ENCODE results near the gene VPS13D.
"Not testable (repeated sequence)": the region's sequence is repeated elsewhere in the genome, so short reads cannot be mapped to it uniquely, and the experiment has no call there.

Gene VPS13D

DNA sequence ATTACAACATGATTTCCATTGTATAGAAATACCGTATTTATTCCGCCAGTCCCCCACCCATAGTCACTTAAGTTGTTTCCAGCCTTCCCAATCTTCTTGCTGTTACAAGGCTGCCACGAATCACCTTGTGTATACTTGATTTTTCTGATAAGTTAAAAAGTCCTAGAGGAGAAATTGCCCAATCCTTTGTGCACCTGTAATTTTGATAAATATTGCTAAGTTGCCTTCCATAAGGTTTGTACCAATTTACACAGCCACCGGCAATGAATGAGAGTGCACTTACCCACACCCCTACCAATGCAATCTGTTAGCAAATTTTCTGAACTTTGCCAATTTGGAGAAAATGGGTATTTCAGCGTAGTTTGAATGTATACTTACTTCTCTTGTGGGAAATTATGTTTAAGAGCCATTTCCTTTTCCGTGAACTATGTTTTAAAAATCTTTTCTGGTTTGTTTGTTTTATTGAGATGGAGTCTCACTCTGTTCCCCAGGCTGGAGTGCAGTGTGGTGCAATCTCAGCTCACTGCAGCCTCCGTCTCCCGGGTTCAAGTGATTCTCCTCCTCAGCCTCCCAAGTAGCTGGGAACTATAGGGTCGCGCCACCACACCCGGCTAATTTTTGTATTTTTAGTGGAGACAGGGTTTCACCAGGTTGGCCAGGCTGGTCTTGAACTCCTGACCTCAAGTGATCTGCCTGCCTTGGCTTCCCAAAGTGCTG is 300.8 kb downstream of the VPS13D start:
- no peak for DNase-seq (ENCODE audit: extremely low read depth in 1 of 2, low read depth in 1 of 2)

DNA sequence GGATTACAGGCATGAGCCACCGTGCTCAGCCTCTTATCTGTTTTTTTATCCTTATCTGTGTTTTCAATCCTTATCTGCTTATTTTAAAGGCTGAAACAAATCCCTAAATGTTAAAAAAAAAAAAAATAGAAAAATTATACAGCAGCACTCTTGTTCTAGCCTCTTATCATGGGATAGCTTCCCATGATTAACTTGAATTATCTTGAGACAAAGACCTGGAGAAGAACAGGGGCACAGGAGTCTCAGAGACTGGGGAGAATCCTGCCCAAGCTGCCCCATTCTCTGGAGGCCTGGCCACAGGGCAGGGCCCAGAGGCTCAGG is 301.3 kb downstream of the VPS13D start:
- no peak for DNase-seq (ENCODE audit: extremely low read depth in 1 of 2, low read depth in 1 of 2)

DNA sequence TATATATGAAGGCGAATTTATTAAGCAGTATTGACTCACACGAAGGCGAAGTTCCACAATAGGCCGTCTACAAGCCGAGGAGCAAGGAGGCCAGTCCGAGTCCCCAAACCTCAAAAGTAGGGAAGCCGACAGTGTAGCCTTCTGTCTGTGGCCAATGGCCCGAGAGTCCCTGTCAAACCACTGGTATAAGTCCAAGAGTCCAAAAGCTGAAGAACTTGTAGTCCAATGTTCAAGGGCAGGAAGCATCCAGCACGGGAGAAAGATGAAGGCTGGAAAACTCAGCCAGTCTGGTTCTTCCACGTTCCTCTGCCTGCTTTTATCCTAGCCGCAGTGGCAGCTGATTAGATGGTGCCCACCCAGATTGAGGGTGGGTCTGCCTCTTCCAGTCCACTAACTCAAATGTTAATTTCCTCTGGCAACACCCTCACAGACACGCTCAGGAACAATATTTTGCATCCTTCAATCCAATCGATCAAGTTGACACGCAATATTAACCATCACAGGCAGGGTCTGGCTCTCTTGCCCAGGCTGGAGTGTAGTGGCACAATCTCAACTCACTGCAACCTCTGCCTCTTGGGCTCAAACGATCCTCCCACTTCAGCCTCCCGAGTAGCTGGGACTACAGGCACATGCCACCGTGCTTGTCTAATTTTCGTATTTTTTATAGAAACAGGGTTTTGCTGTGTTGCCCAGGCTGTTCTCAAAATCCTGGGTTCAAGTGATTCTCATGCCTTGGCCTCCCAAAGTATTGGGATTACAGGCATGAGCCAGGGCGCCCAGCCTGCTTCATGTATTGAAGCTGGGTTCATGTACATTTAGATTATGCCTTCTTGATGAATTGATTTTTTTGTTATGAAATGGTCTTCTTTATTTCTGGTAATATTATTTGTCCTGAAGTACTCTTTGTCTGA is 302.8 kb downstream of the VPS13D start:
- DNase-seq (ENCODE audit: extremely low read depth in 1 of 2, low read depth in 1 of 2): no peak

DNA sequence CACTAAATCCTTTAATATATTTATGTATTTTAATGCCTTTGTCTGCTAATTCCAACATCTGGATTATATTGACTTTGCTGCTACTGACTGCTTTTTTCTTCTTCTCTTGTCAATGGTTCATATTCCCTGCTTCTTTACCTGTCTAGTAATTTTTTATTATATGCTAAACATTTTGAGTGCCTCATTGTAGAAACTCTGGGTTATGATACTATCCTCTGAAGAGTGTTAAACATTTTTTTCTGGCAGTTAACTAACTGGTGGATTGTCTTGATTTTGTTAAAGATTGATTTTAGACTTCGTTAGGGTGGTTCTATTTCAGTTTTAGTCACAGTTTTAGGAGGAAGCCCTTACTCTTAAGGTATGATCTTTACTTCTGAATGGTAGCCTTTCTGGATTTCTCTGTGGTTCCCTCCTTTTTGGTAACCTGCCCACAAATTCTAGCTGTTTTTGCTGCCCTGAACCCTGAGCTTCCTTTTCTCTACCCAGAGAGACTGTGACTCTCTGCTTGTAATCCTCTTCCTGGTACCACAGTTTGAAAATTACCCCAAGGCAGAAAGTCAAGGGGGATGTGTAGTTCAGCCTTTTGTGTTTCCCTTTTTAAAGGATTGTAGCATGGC is 306.3 kb downstream of the VPS13D start:
- no peak for DNase-seq (ENCODE audit: extremely low read depth in 1 of 2, low read depth in 1 of 2)

DNA sequence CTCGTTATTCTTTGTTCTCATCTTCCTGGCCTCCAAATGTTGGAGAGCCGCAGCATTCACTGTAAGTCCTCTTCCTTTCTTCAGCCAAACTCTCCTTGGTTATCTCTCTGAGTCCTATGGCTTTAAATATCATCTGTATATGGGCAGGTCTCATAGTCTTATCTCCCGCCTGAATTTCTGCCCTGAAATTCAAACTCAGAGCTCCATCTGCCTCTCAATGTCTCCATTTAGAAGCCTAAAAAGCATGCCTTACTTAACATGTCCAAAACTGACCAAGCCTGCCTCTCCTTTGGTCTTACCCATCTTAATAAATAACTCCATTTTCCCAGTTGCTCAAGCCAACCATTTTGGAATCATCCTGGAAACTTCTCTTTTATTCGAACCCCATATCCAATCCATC is 307.5 kb downstream of the VPS13D start:
- no peak for DNase-seq (ENCODE audit: extremely low read depth in 1 of 2, low read depth in 1 of 2)

DNA sequence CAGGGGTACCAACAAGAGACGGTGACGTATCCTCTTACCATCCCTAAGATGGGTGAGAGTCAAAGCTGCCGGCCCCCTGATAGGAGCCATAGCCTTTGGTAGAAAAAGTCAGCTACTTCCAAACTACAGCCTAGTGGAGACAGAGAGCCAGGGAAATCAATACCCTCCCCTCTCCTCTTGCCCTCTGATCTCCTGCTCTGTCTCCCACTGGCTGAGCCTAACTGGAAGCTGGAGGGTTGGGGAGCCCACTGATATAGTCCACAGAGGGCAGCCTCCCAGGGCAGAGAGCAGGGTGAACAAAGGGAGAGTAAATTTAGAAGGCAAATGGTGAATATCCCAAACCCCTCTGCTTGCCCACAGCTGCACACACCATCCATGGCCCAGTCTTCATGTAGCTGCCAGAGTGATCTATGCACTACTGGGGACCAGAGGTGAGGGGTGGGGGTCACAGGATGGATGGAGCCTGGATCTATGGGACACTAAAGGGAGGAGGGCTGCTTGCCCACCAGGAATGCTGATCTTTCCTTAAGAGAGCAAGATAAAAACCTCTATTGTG is 308.2 kb downstream of the VPS13D start:
- no peak for DNase-seq (ENCODE audit: extremely low read depth in 1 of 2, low read depth in 1 of 2)

DNA sequence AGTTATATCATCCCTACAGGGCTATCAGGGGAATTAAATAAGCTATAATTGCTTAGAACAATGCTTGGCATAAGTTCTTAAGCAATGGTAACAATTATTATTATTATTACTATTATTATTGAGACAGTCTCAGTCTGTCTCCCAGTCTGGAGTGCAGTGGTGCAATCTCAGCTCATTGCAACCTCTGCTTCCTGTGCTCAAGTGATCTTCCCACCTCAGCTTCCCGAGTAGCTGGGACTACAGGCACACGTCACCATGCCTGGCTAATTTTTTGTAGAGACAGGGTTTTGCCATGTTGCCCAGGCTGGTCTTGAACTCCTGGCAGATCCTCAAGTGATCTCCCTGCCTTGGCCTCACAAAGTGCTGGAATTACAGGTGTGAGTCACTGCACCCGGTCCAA is 308.7 kb downstream of the VPS13D start:
- not testable (repeated sequence) for DNase-seq (ENCODE audit: extremely low read depth in 1 of 2, low read depth in 1 of 2)

DNA sequence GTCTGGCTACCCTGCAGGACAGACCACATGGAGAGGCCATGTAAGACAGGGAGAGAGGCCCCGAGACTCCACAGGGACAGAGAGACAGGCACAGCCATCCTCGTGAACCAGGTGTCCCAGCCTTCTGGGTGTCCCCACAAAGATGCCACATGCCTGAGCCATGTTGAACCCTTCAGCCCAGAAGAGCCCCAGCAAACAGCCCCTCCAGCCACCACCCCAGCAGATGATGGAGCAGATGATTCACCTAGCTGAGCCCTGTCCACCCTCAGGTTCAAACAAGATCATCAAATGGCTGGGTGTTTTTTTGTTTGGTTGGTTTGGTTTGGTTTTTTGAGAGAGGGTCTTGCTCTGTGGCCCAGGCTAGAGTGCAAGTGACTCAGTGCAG is 309.5 kb downstream of the VPS13D start:
- no peak for DNase-seq (ENCODE audit: extremely low read depth in 1 of 2, low read depth in 1 of 2)

DNA sequence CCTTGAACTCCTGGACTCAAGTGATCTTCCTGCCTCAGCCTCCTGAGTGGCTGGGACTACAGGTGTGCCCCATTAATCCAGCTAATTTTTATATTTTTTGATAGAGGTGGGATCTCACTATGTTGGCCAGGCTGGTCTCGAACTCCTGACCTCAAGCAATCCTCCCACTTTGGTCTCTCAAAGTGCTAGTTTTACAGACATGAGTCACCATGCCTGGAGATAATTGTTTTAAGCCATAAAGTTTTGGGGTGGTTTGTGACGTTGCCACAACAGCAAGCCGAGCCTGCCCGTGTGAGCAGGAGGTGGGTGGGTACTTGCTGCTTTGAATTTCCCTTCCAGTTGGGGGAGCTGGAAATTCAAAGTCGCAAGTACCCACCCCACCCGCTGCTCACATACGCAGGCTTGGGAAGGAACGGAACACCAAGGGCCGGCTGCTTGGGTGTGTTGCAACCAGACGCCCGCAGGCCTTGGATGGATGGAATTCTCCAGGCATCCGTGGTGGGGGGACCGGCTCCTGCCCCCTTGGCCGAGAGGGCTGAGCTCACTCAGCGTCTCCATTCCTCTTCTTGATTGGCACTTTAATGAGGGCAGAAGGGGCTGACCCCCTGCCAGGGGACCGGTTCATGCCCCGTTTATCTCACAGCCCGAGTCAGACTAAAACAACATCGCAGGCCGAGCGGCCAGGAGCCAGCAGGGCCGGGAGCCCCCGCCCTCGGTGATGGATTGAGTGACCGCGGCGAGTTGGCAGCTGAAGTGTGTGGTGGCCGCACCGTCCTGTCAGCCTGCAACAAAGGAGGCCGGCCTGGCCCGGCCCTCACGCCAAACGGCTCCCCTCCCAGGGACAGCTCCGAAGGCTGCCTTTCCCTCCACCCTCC is 310.1 kb downstream of the VPS13D start:
- DNase-seq (ENCODE audit: extremely low read depth in 1 of 2, low read depth in 1 of 2): no peak

DNA sequence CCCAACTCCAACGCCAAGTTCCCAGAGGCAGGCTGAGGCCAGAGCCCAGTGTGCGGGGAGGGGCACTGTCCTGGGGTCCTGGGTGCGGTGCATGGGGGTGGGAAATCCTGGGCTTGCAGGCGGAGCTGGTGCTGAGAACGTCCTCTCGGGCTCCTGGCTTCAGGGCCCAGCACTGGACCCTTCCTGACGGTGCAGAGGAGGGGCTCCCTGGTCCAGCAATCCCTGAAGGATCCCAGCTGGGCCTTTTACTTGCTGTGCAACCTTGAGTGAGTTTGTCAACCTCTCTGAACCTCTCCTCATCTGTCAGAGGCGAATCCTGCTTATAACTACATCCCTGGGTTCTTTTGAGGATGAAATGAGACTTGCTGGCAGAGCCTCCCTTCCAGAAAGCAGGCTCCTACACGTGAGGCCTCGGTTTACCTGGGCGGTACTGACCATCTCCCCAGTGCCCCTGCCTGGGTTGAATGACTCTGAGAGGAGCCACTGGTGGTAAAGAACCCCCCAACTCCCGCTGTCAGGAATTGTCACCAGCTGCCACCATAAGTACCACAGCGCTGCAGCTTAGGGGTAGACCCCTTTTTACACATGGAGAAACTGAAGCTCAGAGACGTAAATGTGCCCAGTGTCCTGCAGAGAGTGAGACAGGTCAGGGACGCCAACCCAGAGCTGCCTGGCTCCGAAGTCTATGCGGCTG is 310.9 kb downstream of the VPS13D start:
- no peak for DNase-seq (ENCODE audit: extremely low read depth in 1 of 2, low read depth in 1 of 2)

DNA sequence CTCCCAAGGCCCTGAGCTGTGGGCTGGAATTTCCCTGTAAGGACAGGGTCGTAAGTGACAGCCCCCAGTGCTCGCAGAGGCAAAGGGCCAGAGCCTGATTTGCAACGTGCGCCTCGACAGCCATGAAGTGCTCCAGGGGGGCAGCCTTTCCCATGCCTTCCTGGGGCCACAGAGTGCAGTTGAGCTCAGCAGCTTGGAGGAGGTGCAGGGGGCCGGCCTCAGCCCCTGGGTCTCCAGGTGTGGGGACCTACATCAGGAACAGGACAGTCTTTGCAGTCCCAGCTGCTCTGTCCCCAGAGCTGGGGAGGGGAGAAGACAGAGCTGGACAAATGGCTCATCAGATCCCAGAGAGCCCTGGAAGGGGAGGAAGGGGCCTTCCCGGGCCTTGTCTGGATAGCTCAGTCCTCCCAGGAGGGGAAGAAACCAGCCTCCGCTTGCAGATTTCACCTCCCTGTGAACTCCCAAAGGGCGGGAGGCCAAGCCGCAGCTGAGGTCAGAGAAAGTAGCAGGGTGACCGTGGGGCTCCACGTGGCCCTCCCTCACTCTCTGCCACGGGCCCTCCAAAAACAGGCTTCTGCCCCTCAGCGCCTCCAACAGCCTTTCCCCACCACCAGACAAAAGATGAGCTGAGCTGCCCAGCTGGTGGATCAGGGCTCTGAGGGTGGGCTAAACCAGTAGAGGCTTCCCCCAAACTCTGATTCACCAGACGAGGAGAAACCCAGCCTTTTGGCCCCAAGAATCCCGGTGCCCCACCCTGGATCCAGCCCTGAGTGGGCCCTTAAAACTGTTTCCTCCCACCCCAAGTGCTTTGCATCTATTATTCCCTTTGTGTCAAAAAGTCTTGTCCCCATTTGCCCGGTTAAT is 311.7 kb downstream of the VPS13D start:
- no peak for DNase-seq (ENCODE audit: extremely low read depth in 1 of 2, low read depth in 1 of 2)

DNA sequence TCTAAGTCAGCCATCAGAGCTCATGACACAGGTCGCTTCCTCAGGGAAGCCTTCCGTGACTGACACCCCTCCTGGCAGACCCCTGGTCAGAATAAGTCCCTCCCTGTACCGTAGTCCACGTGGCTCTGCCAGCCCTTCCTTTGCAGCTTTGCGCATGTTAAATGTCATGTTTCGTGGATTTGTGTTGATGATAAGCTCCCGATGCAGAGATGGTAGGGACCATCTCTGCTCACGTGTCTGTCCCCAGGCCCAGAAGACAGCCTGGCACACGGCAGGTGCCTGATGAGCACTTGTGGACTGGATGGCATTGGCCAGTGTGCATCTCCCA is 312.3 kb downstream of the VPS13D start:
- no peak for DNase-seq (ENCODE audit: extremely low read depth in 1 of 2, low read depth in 1 of 2)

DNA sequence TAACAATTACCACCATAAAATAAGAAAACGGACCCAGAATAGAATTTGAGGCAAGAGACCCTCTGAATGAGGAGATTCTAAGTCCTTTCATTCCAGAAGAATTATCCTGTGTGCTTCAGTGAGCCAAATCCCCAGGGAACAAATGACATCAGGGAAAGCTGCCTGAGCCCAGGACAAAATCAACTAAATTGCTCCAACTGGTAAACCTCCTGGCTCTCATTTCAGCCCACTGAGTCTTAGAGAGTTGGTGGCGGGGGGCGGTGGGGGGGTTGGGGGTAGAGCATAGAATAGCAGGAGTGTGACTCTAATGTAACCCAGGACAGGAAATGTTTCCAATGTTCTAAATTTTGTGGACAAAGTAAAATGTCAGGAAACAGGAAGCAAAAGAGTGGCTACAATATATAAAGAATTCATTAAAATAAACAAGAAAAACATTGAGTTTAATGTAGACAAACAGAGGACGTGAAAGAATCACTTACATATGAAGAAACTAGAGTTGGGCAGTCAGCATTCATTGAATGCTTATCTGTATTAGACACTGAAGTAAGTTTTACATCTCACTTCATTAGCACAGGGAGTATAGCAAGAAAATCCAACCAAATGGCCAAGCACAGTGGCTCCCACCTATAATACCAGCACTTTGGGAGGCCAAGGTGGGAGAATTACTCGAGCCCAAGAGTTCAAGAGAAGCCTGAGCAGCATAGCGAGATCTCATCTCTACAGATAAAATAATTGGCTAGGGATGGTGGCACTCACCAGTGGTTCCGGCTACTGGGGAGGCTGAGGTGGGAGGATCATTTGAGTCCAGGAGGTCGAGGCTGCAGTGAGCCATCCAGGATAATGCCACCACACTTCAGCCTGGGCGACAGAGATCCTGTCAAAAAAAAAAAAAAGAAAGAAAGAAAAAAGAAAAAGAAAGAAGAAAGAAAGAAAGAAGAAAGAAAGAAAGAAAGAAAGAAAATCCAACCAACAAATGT is 313.1 kb downstream of the VPS13D start:
- DNase-seq (ENCODE audit: extremely low read depth in 1 of 2, low read depth in 1 of 2): no peak

DNA sequence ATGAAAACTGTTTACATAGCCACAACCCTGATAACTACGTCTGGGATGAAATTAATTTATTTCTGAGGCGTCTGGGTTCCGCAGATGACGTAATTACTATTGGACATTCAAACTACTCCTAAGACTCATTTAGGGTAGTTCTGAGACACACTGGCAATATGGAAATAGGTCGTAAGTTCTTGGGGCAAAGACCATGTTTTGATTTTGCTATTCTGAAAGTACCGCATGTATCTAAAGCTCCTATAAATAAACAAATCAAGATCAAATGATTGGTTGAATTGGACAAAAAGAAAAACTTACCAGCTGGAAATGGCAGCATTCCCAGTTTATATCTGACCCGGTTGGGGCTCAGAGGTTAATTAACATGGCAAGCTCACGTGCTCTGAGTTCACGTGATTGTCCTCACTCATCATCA is 313.9 kb downstream of the VPS13D start:
- DNase-seq (ENCODE audit: extremely low read depth in 1 of 2, low read depth in 1 of 2): no peak

DNA sequence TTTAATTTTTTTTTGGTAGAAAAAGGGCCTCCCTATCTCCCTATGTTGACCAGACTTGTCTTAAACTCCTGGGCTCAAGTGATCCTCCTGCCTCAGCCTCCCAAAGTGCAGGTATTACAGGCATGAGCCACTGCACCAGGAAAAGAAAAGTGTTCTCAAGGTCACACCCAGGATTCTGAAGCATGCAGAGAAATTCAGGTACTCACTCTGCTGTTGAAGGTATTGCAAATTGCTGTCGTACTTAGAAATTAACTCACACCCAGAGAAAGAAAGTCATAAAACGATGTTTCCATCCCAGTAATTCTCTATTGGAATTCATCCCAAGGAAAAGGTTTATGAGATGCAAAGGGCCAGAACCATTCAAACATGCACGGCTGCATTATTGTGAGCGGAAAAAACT is 314.5 kb downstream of the VPS13D start:
- DNase-seq (ENCODE audit: extremely low read depth in 1 of 2, low read depth in 1 of 2): no peak

DNA sequence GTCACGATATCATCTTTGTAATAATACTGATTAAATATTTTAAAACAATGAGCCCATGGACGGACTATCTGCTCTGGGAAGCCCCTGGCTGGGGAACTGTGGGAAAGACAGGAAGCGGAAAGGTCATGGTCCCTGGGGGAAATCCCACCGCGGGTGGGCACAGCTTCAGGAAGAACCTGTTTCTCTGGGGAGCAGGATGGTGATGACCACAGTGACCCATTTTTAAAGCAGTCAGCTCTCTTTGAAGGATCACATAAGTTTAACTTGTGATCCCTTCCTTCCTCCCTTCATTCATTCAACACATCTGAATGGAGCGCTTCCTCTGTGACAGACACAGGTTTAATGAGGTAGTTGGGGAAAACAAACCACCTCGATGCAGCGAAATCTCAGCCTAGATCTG is 315.2 kb downstream of the VPS13D start:
- DNase-seq (ENCODE audit: extremely low read depth in 1 of 2, low read depth in 1 of 2): no peak

DNA sequence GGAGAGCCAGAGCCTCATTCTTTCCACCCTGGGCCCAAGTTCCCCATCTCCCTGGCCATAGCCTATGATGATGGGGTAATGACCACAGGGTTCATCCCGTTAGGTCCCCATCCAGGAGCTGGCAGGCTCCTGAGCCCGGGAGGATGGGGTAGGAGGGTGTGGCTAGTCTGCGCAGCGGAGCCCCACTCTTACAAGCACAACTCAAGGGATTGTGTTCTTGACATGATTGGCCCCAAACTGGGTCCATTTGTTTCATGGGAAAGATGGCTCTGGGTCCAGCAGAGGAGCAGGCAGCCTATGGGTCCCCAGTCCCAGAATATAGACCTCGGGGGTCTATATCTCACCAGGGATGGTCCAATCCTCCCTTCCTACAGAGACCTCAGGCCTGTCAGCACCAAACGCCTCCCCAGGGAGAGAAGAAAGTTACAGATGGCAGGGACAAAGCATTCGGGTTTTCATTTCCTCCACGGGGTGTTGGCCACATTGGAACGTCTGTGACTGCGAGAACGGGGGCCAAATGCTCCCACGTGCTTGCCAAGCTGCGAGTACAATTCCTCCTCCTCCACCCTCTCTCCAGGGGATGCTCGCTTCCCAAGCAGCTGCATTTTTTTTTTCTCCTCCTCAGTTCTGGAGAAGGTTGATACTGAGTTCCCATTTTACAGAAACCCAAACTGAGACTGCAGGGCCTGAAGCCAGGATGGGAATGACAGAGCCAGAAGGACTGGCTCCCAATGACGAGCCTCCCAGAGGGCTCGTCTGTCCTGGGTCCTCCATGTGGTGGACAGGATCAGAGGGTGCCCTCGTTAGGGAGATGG is 317.1 kb downstream of the VPS13D start:
- no peak for DNase-seq (ENCODE audit: extremely low read depth in 1 of 2, low read depth in 1 of 2)
